ENCODE data around the gene KLF3. TPM values are rescaled to one million over a fixed set of nuclear protein-coding genes. Genes with fewer than 3 reads are reported as not detected.

KLF3 gene
- total RNA-seq, 1 experiment from 2014 or later: 16.8 TPM

- no peaks in the 10 kb centered on the region for H3K36me3 Mint-ChIP-seq
- peaks cover 25% of the 10 kb centered on the region for H3K4me1 Mint-ChIP-seq
- ChIA-PET POLR2A (interaction anchor here (0.7 kb wide), 1 partner anchor 560 kb away, joined by 3 read pairs; no protein-coding TSS in a partner anchor), CTCF (interaction anchor here (0.8 kb wide), 1 partner anchor 26 kb away, joined by 3 read pairs; no protein-coding TSS in a partner anchor)
- DNase-seq (ENCODE audit: low spot score) (no peak), ATAC-seq (no peak)
- no peaks in the 10 kb centered on the region for H3K9me3 Mint-ChIP-seq
- no peak overlapping the region for H3K4me3 Mint-ChIP-seq
- no peak for TF ChIP-seq ZBTB21 (CRISPR knock-in tag; IDR thresholded peaks at IDR 0.05; ENCODE audit: borderline replicate concordance)
- TF ChIP-seq ZNF219 (CRISPR knock-in tag; IDR thresholded peaks at IDR 0.05; ENCODE audit: borderline replicate concordance): no peak
- no peak for TF ChIP-seq ZNF416 (CRISPR knock-in tag; IDR thresholded peaks at IDR 0.05)
- TF ChIP-seq ATF1 (CRISPR knock-in tag; IDR thresholded peaks at IDR 0.05): no peak
- TF ChIP-seq IRF2 (CRISPR knock-in tag; IDR thresholded peaks at IDR 0.05; ENCODE audit: borderline replicate concordance, low read depth): no peak
- TF ChIP-seq E2F4 (CRISPR knock-in tag; IDR thresholded peaks at IDR 0.05; ENCODE audit: borderline replicate concordance, low read depth): no peak
- TF ChIP-seq NR1H2 (CRISPR knock-in tag; IDR thresholded peaks at IDR 0.05): no peak
- TF ChIP-seq NR2C2 (CRISPR knock-in tag; IDR thresholded peaks at IDR 0.05): no peak
- no peak for TF ChIP-seq RELA (CRISPR knock-in tag; IDR thresholded peaks at IDR 0.05; ENCODE audit: borderline replicate concordance)
- no peak for TF ChIP-seq E2F5 (CRISPR knock-in tag; IDR thresholded peaks at IDR 0.05)
- TF ChIP-seq KAT7 (CRISPR knock-in tag; IDR thresholded peaks at IDR 0.05; ENCODE audit: borderline replicate concordance): no peak
- TF ChIP-seq NFATC4 (CRISPR knock-in tag; IDR thresholded peaks at IDR 0.05): no peak
- no peak for TF ChIP-seq TCF7 (CRISPR knock-in tag; IDR thresholded peaks at IDR 0.05; ENCODE audit: low read depth)
- TF ChIP-seq, protein P1, sequence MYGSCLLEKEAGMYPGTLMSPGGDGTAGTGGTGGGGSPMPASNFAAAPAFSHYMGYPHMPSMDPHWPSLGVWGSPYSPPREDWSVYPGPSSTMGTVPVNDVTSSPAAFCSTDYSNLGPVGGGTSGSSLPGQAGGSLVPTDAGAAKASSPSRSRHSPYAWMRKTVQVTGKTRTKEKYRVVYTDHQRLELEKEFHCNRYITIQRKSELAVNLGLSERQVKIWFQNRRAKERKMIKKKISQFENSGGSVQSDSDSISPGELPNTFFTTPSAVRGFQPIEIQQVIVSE (CRISPR knock-in tag; IDR thresholded peaks at IDR 0.05; ENCODE audit: borderline replicate concordance): no peak
- no peak for TF ChIP-seq ZSCAN18 (CRISPR knock-in tag; IDR thresholded peaks at IDR 0.05)
- TF ChIP-seq, protein P2, sequence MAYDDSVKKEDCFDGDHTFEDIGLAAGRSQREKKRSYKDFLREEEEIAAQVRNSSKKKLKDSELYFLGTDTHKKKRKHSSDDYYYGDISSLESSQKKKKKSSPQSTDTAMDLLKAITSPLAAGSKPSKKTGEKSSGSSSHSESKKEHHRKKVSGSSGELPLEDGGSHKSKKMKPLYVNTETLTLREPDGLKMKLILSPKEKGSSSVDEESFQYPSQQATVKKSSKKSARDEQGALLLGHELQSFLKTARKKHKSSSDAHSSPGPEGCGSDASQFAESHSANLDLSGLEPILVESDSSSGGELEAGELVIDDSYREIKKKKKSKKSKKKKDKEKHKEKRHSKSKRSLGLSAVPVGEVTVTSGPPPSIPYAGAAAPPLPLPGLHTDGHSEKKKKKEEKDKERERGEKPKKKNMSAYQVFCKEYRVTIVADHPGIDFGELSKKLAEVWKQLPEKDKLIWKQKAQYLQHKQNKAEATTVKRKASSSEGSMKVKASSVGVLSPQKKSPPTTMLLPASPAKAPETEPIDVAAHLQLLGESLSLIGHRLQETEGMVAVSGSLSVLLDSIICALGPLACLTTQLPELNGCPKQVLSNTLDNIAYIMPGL (CRISPR knock-in tag; IDR thresholded peaks at IDR 0.05): no peak
- no peak for TF ChIP-seq OVOL2 (CRISPR knock-in tag; IDR thresholded peaks at IDR 0.05; ENCODE audit: borderline replicate concordance)
- no peak for TF ChIP-seq CREB1 (CRISPR knock-in tag; IDR thresholded peaks at IDR 0.05)
- TF ChIP-seq ZMAT4 (CRISPR knock-in tag; IDR thresholded peaks at IDR 0.05): no peak
- no peaks in the 10 kb centered on the region for H3K27me3 Mint-ChIP-seq (ENCODE audit: low read depth)
- H3K27ac Mint-ChIP-seq: no peak overlapping the region
These were observed 40.7 kb downstream of the KLF3 start for GRCh38 chr4:38704622-38705154.

- CTCF ChIA-PET: interaction anchor here (0.6 kb wide), 1 partner anchor 23 kb away, joined by 3 read pairs; no protein-coding TSS in a partner anchor
- TF ChIP-seq CBFB (CRISPR knock-in tag; IDR thresholded peaks at IDR 0.05; ENCODE audit: low read depth) (no peak), TP53 (CRISPR knock-in tag; IDR thresholded peaks at IDR 0.05) (no peak), OVOL2 (CRISPR knock-in tag; IDR thresholded peaks at IDR 0.05; ENCODE audit: borderline replicate concordance) (no peak), NR2C2 (CRISPR knock-in tag; IDR thresholded peaks at IDR 0.05) (no peak), ZNF423 (CRISPR knock-in tag; IDR thresholded peaks at IDR 0.05) (no peak), ERG (CRISPR knock-in tag; IDR thresholded peaks at IDR 0.05) (no peak), ZNF219 (CRISPR knock-in tag; IDR thresholded peaks at IDR 0.05; ENCODE audit: borderline replicate concordance) (no peak), ZNF317 (CRISPR knock-in tag; IDR thresholded peaks at IDR 0.05; ENCODE audit: borderline replicate concordance, low read depth) (no peak), ZBTB43 (CRISPR knock-in tag; IDR thresholded peaks at IDR 0.05) (no peak), RELA (CRISPR knock-in tag; IDR thresholded peaks at IDR 0.05; ENCODE audit: borderline replicate concordance) (no peak)
- TF ChIP-seq, protein P1 (CRISPR knock-in tag; IDR thresholded peaks at IDR 0.05; ENCODE audit: borderline replicate concordance): no peak
These were observed 42.3 kb downstream of the KLF3 start for GRCh38 chr4:38706301-38706700.

More at GRCh38 chr4:38706301-38706700, 42.3 kb downstream of the KLF3 start:
- Mint-ChIP-seq H3K9me3 (no peaks in the 10 kb centered on the region), H3K27ac (no peak overlapping the region), H3K4me1 (peaks cover 13% of the 10 kb centered on the region), H3K4me3 (no peak overlapping the region), H3K27me3 (ENCODE audit: low read depth) (no peaks in the 10 kb centered on the region), H3K36me3 (no peaks in the 10 kb centered on the region)
- DNase-seq (ENCODE audit: low spot score): no peak
- POLR2A ChIA-PET: no interaction called here
- no peak for ATAC-seq

Measured in WTC11 (cell line).